Measurements from ENCODE around the gene EFR3B. TPM values are rescaled to one million over a fixed set of nuclear protein-coding genes. Genes with fewer than 3 reads are reported as not detected.
A peak's percentile ranks its signal among the peaks of the same experiment; 100 is the strongest.

The EFR3B gene
- total RNA-seq, 1 donor from 2014 or later = 40.7 TPM

- no peak for TF ChIP-seq CTCF (conservative IDR thresholded peaks at IDR 0.05)
- Mint-ChIP-seq H3K9me3 (no peaks in the 10 kb centered on the region), H3K4me3 (no peak overlapping the region), H3K27me3 (ENCODE audit: low read depth) (no peaks in the 10 kb centered on the region), H3K36me3 (ENCODE audit: low read depth) (peaks cover 6% of the 10 kb centered on the region), H3K27ac (ENCODE audit: unreplicated experiment) (no peak overlapping the region), H3K4me1 (peaks cover 28% of the 10 kb centered on the region)
- no peak for DNase-seq (ENCODE audit: low read depth, low spot score)
Measured at GRCh38 chr2:25088817-25089516, 47.1 kb downstream of the EFR3B start.

GRCh38 chr2:25089605-25090315, 47.9 kb downstream of the EFR3B start:
- Mint-ChIP-seq H3K9me3 (no peaks in the 10 kb centered on the region), H3K36me3 (ENCODE audit: low read depth) (peaks cover 10% of the 10 kb centered on the region), H3K27me3 (ENCODE audit: low read depth) (no peaks in the 10 kb centered on the region), H3K27ac (ENCODE audit: unreplicated experiment) (no peak overlapping the region), H3K4me1 (peaks cover 28% of the 10 kb centered on the region), H3K4me3 (no peak overlapping the region)
- DNase-seq (ENCODE audit: low read depth, low spot score) = no peak
- no peak for TF ChIP-seq CTCF (conservative IDR thresholded peaks at IDR 0.05)

GRCh38 chr2:25090801-25091200, 48.9 kb downstream of the EFR3B start:
- H3K9me3 Mint-ChIP-seq = no peaks in the 10 kb centered on the region
- no peak for TF ChIP-seq CTCF (conservative IDR thresholded peaks at IDR 0.05)
- no peak for DNase-seq (ENCODE audit: low read depth, low spot score)
- peaks cover 10% of the 10 kb centered on the region for H3K36me3 Mint-ChIP-seq (ENCODE audit: low read depth)
- H3K27me3 Mint-ChIP-seq (ENCODE audit: low read depth) = no peaks in the 10 kb centered on the region
- peaks cover 28% of the 10 kb centered on the region for H3K4me1 Mint-ChIP-seq
- H3K4me3 Mint-ChIP-seq = no peak overlapping the region
- no peak overlapping the region for H3K27ac Mint-ChIP-seq (ENCODE audit: unreplicated experiment)

- H3K9me3 Mint-ChIP-seq = no peaks in the 10 kb centered on the region
Measured at GRCh38 chr2:25091265-25091664, 49.4 kb downstream of the EFR3B start.

GRCh38 chr2:25098056-25098455, 56.2 kb downstream of the EFR3B start:
- Mint-ChIP-seq H3K36me3 (ENCODE audit: low read depth) (peaks cover 40% of the 10 kb centered on the region), H3K4me3 (peak overlapping the region; percentile 41), H3K4me1 (peaks cover 25% of the 10 kb centered on the region), H3K9me3 (no peaks in the 10 kb centered on the region), H3K27ac (ENCODE audit: unreplicated experiment) (peak overlapping the region; percentile 97), H3K27me3 (ENCODE audit: low read depth) (no peaks in the 10 kb centered on the region)
- DNase-seq (ENCODE audit: low read depth, low spot score) = peak; percentile 8
- TF ChIP-seq CTCF (conservative IDR thresholded peaks at IDR 0.05) = no peak

More at GRCh38 chr2:25091265-25091664, 49.4 kb downstream of the EFR3B start:
- Mint-ChIP-seq H3K4me3 (no peak overlapping the region), H3K27ac (ENCODE audit: unreplicated experiment) (no peak overlapping the region), H3K4me1 (peaks cover 28% of the 10 kb centered on the region), H3K36me3 (ENCODE audit: low read depth) (peaks cover 12% of the 10 kb centered on the region), H3K27me3 (ENCODE audit: low read depth) (no peaks in the 10 kb centered on the region)
- TF ChIP-seq CTCF (conservative IDR thresholded peaks at IDR 0.05) = no peak
- DNase-seq (ENCODE audit: low read depth, low spot score) = no peak

Measured in neural crest cell (in vitro differentiated cells).